ENCODE results near the gene STK17B. TPM values are rescaled to one million over a fixed set of nuclear protein-coding genes. Genes with fewer than 3 reads are reported as not detected.

Gene STK17B
- total and polyA plus RNA-seq, 9 of the 15 experiments (the other 6 are each of a cell fraction or from before 2014, with no cell fraction given) = 2.3 to 17.7 (median 8.5) TPM

GRCh38 chr2:196171248-196171871 lies at the start of gene STK17B (continued):
- TF ChIP-seq ZBTB5 (IDR thresholded peaks at IDR 0.05) = no peak
- 0 out of 2 replicates have a peak, but pooled peaks have one; percentile 28 for TF ChIP-seq TCF3 (CRISPR knock-in tag; IDR thresholded peaks at IDR 0.05)
- no peak for TF ChIP-seq MTF1 (CRISPR knock-in tag; IDR thresholded peaks at IDR 0.05; ENCODE audit: borderline replicate concordance)
- TF ChIP-seq CBX3 (IDR thresholded peaks at IDR 0.05; ENCODE audit: borderline replicate concordance in 1 of 2, low read length in 2 of 2) = no peak
- no peak for TF ChIP-seq NCOA4 (IDR thresholded peaks at IDR 0.05; ENCODE audit: partially characterized antibody)
- no peak for TF ChIP-seq ZNF512 (tag; IDR thresholded peaks at IDR 0.05)
- no peak for TF ChIP-seq RFX5 (IDR thresholded peaks at IDR 0.05; ENCODE audit: low read depth, low read length)
- TF ChIP-seq ZNF232 (CRISPR knock-in tag; IDR thresholded peaks at IDR 0.05) = no peak
- peak; percentile 65 to 77; a peak in 3 of 4 replicates for TF ChIP-seq MLLT1 (IDR thresholded peaks at IDR 0.05)
- peak; percentile 69; the same call in 1 of the 2 replicates for TF ChIP-seq PHF8 (IDR thresholded peaks at IDR 0.05; ENCODE audit: borderline replicate concordance, low read length)
- peak; percentile 87 for TF ChIP-seq MYBL2 (IDR thresholded peaks at IDR 0.05; ENCODE audit: low read depth)
- TF ChIP-seq MYBL2 (CRISPR knock-in tag; IDR thresholded peaks at IDR 0.05; ENCODE audit: borderline replicate concordance) = no peak
- TF ChIP-seq ZMIZ1 (IDR thresholded peaks at IDR 0.05; ENCODE audit: low read depth in 2 of 2, low read length in 2 of 2) = peak in 1 of 2 experiments; percentile 47; a peak in 1 of 4 replicates
- no peak for TF ChIP-seq TGIF2 (CRISPR knock-in tag; IDR thresholded peaks at IDR 0.05)
- no peak for TF ChIP-seq ASH1L (IDR thresholded peaks at IDR 0.05; ENCODE audit: borderline replicate concordance, low read depth, partially characterized antibody)
- no peak for TF ChIP-seq HOXB6 (CRISPR knock-in tag; IDR thresholded peaks at IDR 0.05; ENCODE audit: borderline replicate concordance)
- TF ChIP-seq NELFE (IDR thresholded peaks at IDR 0.05; ENCODE audit: insufficient read depth, insufficient read length) = no peak
- TF ChIP-seq POLR2A (conservative IDR thresholded peaks at IDR 0.05) = peak; percentile 93
- TF ChIP-seq ZNF707 (CRISPR knock-in tag; conservative IDR thresholded peaks at IDR 0.05) = no peak
